ENCODE measurements around the gene GNAT1. TPM values are rescaled to one million over a fixed set of nuclear protein-coding genes. Genes with fewer than 3 reads are reported as not detected.
"Not testable (repeated sequence)": the region's sequence is repeated elsewhere in the genome, so short reads cannot be mapped to it uniquely, and the experiment has no call there.

The GNAT1 gene
- total RNA-seq, 1 donor from 2014 or later = not detected

DNA sequence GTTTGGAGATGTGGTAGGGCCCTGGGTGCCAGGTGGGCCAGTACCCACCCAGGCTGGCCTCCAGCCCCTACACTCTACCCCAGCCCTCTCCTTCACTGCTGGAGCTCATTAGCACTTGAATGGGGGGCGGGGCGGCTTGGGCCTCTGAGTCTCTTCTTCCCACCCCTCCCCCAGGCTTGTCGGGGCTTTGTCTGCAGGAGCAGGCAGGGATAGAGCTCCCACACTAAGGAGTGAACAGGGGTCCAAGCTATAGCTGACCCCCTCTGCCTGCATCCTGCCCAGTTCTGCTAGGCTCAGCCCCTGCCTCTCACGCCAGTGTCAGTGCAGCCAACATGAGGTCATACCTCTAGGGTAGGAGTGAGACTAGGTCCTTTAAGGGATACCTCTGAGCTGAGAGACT lies 49.8 kb downstream of the GNAT1 start:
- H3K4me3 ChIP-seq (ENCODE audit: low read depth, low read length) = no peak overlapping the region
- DNase-seq (ENCODE audit: low read depth) (no peak), FAIRE-seq (no peak)
- no peaks in the 10 kb centered on the region for H3K27me3 ChIP-seq (ENCODE audit: control insufficient read depth, insufficient read depth, low read length)
- H3K36me3 ChIP-seq (ENCODE audit: control insufficient read depth, insufficient read depth, low read length) = peaks cover 11% of the 10 kb centered on the region
- no peak for TF ChIP-seq CTCF (IDR thresholded peaks at IDR 0.05; ENCODE audit: insufficient read depth, low read length, severe bottlenecking)

- TF ChIP-seq CTCF (IDR thresholded peaks at IDR 0.05; ENCODE audit: insufficient read depth, low read length, severe bottlenecking) = no peak
- DNase-seq (ENCODE audit: low read depth) (no peak), FAIRE-seq (no peak)
- Histone ChIP-seq H3K4me3 (ENCODE audit: low read depth, low read length) (no peak overlapping the region), H3K36me3 (ENCODE audit: control insufficient read depth, insufficient read depth, low read length) (peaks cover 11% of the 10 kb centered on the region), H3K27me3 (ENCODE audit: control insufficient read depth, insufficient read depth, low read length) (no peaks in the 10 kb centered on the region)
Observed at GRCh38 chr3:50241713-50242380, 50.4 kb downstream of the GNAT1 start.

DNA sequence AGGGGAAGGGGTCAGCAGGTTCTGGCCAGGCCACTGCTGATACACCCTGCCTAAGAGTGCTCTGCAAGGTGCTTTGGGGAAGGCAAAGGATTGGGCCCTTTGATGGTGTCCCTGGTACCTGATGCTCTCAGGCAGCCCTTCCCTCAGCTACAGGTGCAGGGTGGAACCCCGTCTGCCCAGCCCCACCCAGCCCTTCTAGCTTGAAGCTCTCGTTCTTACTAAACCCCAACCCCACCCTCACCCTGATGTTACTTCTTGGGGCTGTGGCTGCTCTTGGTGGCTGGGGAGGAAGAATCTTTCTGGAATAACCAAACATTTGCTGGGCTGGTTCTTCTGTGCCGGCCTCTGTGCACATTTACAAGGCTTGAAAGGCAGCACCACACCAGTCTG lies 51.0 kb downstream of the GNAT1 start:
- TF ChIP-seq CTCF (IDR thresholded peaks at IDR 0.05; ENCODE audit: insufficient read depth, low read length, severe bottlenecking) = no peak
- DNase-seq (ENCODE audit: low read depth) (no peak), FAIRE-seq (no peak)
- Histone ChIP-seq H3K27me3 (ENCODE audit: control insufficient read depth, insufficient read depth, low read length) (no peaks in the 10 kb centered on the region), H3K4me3 (ENCODE audit: low read depth, low read length) (no peak overlapping the region), H3K36me3 (ENCODE audit: control insufficient read depth, insufficient read depth, low read length) (peaks cover 11% of the 10 kb centered on the region)

GRCh38 chr3:50242851-50243542 lies 51.6 kb downstream of the GNAT1 start:
- peaks cover 11% of the 10 kb centered on the region for H3K36me3 ChIP-seq (ENCODE audit: control insufficient read depth, insufficient read depth, low read length)
- DNase-seq (ENCODE audit: low read depth) = no peak
- no peak overlapping the region for H3K4me3 ChIP-seq (ENCODE audit: low read depth, low read length)
- TF ChIP-seq CTCF (IDR thresholded peaks at IDR 0.05; ENCODE audit: insufficient read depth, low read length, severe bottlenecking) = no peak
- no peaks in the 10 kb centered on the region for H3K27me3 ChIP-seq (ENCODE audit: control insufficient read depth, insufficient read depth, low read length)
- no peak for FAIRE-seq

DNA sequence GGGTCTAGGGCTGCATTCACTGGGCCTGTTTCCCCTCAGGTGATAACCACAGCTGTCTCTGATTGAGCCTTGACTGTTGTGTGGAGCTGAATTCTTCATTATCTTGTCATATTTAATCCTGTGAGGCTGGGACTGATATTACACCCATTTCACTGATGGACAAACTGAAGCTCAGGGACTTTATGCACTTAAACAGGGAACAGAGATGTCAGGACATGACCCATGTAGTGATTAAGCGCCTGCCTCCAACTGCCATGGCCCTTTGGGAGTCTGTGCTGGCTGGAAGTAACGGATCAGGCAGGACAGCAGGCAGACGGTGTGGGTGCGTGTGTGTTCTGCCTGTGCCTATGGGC lies 52.1 kb downstream of the GNAT1 start:
- TF ChIP-seq CTCF (IDR thresholded peaks at IDR 0.05; ENCODE audit: insufficient read depth, low read length, severe bottlenecking) = no peak
- FAIRE-seq (no peak), DNase-seq (ENCODE audit: low read depth) (no peak)
- no peak overlapping the region for H3K4me3 ChIP-seq (ENCODE audit: low read depth, low read length)
- peaks cover 11% of the 10 kb centered on the region for H3K36me3 ChIP-seq (ENCODE audit: control insufficient read depth, insufficient read depth, low read length)
- no peaks in the 10 kb centered on the region for H3K27me3 ChIP-seq (ENCODE audit: control insufficient read depth, insufficient read depth, low read length)

GRCh38 chr3:50244813-50245212 lies 53.4 kb downstream of the GNAT1 start:
- H3K36me3 ChIP-seq (ENCODE audit: control insufficient read depth, insufficient read depth, low read length) = peaks cover 13% of the 10 kb centered on the region
- FAIRE-seq; DNase-seq (ENCODE audit: low read depth); H3K4me3 ChIP-seq (ENCODE audit: low read depth, low read length); H3K27me3 ChIP-seq (ENCODE audit: control insufficient read depth, insufficient read depth, low read length): not testable (repeated sequence)

Measured in bronchial epithelial cell (primary cell).